Vagina (tissue), 2 donors: ENCODE data around the gene HINT3.

Experiments used
- POLR2A ChIP-seq, 2 donors: fragments of 450-650 bp; IDR thresholded peaks; one replicate each; pipeline ENCODE4 v1.6.1; 2017; ENCODE audit warnings: antibody characterized with exemption in 2 of 2, mild to moderate bottlenecking in 2 of 2, moderate library complexity in 2 of 2
- TF ChIP-seq, protein P1 (sequence below), 3 experiments: fragments of 450-650 bp in 2 of 3; fragments of 200-600 bp in 1 of 3; sonication (generic) in 1 of 3; IDR thresholded peaks; one replicate each; pipeline ENCODE4 v1.5.1; 2017 to 2019; ENCODE audit warnings: antibody characterized with exemption in 3 of 3, mild to moderate bottlenecking in 2 of 3, moderate library complexity in 2 of 3

DNA sequence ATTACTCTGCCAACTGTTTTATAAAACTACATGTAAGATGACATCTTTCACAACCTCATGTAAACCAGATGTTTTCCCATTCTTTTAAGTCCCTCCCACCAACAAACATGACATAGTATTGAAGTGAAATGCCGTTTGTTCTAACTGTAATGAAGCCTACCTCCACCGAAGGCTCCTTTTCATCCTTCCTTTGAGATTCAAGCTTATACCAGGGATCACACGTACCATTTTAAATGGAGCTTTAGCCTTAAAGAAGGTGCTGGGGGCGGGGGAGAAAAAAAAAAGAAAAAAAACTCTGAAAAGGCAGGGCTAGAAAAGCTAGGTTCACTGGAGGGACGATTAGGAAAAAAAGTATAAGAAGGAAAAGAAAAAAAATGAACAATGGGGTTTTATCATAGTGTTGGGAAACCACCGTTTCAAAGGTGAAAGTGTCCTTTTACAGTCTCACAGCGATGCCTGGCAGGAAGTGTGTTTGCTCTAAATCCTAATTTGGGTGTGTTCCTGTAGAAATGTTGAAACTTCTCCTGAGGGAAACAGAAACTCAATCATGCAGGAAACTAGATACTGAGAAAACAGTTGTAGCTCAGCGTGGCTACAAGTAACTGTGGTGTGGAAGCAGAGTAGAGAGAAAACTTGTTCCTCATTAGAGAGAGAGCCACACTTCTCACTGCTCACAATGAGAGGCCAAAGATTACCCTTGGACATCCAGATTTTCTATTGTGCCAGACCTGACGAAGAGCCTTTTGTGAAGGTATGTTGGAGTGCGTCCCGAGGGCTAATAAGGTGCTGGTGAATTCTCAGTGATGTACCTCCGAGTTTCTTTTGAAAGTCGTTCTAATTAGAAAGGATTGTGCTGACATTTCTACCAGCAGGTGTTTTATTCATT lies 37.6 kb upstream of the HINT3 start:
- TF ChIP-seq POLR2A (IDR thresholded peaks at IDR 0.05): no peak
- TF ChIP-seq, protein P1, sequence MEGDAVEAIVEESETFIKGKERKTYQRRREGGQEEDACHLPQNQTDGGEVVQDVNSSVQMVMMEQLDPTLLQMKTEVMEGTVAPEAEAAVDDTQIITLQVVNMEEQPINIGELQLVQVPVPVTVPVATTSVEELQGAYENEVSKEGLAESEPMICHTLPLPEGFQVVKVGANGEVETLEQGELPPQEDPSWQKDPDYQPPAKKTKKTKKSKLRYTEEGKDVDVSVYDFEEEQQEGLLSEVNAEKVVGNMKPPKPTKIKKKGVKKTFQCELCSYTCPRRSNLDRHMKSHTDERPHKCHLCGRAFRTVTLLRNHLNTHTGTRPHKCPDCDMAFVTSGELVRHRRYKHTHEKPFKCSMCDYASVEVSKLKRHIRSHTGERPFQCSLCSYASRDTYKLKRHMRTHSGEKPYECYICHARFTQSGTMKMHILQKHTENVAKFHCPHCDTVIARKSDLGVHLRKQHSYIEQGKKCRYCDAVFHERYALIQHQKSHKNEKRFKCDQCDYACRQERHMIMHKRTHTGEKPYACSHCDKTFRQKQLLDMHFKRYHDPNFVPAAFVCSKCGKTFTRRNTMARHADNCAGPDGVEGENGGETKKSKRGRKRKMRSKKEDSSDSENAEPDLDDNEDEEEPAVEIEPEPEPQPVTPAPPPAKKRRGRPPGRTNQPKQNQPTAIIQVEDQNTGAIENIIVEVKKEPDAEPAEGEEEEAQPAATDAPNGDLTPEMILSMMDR (IDR thresholded peaks at IDR 0.05): no peak
